ENCODE results near the gene RPS26.

DNA sequence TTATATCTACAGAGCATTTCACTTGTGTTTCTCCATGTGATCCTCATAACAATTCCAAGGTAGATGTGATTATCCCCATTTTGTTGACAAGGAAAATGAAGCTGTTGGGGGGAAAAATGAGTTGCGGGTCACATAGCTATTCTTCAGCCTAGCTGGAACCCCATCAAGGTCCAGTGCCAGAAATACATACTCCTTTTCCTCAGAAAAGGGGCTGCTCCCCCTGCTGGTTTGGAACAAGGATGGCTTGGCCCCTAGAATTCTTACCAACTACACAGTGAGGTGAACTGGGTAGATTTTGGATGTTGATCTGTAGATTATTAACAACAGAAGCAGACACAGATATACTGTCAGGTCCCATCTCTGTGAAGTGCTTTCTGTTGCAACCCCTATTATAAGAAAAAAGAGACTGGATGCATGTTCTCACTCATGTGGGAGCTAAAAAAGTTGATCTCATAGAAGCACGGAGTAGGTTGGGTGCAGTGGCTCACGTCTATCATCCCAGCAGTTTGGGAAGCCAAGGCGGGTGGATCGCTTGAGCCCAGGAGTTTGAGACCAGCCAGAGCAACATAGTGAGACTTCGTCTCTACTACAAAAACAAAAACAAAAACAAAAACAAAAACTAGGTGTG is 11.9 kb upstream of the RPS26 start:
- TF ChIP-seq, protein P1, sequence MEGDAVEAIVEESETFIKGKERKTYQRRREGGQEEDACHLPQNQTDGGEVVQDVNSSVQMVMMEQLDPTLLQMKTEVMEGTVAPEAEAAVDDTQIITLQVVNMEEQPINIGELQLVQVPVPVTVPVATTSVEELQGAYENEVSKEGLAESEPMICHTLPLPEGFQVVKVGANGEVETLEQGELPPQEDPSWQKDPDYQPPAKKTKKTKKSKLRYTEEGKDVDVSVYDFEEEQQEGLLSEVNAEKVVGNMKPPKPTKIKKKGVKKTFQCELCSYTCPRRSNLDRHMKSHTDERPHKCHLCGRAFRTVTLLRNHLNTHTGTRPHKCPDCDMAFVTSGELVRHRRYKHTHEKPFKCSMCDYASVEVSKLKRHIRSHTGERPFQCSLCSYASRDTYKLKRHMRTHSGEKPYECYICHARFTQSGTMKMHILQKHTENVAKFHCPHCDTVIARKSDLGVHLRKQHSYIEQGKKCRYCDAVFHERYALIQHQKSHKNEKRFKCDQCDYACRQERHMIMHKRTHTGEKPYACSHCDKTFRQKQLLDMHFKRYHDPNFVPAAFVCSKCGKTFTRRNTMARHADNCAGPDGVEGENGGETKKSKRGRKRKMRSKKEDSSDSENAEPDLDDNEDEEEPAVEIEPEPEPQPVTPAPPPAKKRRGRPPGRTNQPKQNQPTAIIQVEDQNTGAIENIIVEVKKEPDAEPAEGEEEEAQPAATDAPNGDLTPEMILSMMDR (IDR thresholded peaks at IDR 0.05): peak in 5 of 7 experiments; percentile 43 to 75 (median 57)
- no peak for TF ChIP-seq POLR2A (IDR thresholded peaks at IDR 0.05)

Measured in stomach (tissue), 4 donors.